Articular chondrocyte of knee joint (primary cell): ENCODE results near the gene MAST1. TPM values are rescaled to one million over a fixed set of nuclear protein-coding genes. Genes with fewer than 3 reads are reported as not detected.

Source experiments
- small RNA-seq: library from RNA; depleted of rRNA; stranded (forward); fragments of <200 nt; gene quantifications from one replicate; pipeline ENCODE3, GENCODE V24; 2012
- total RNA-seq: library from RNA; depleted of rRNA; stranded (reverse); fragments of >200 nt; gene quantifications from 2 replicates; pipeline ENCODE4 v1.2.3, GENCODE V29; 2012

MAST1 gene
- total RNA-seq = 0.11 and 0.13 TPM in 2 replicates

GRCh38 chr19:12838182-12838885 is at the start of gene MAST1:
Gene MAST1 (plus strand): TSS chr19:12838515. CDS start chr19:12838573, 58 bp downstream.

DNA sequence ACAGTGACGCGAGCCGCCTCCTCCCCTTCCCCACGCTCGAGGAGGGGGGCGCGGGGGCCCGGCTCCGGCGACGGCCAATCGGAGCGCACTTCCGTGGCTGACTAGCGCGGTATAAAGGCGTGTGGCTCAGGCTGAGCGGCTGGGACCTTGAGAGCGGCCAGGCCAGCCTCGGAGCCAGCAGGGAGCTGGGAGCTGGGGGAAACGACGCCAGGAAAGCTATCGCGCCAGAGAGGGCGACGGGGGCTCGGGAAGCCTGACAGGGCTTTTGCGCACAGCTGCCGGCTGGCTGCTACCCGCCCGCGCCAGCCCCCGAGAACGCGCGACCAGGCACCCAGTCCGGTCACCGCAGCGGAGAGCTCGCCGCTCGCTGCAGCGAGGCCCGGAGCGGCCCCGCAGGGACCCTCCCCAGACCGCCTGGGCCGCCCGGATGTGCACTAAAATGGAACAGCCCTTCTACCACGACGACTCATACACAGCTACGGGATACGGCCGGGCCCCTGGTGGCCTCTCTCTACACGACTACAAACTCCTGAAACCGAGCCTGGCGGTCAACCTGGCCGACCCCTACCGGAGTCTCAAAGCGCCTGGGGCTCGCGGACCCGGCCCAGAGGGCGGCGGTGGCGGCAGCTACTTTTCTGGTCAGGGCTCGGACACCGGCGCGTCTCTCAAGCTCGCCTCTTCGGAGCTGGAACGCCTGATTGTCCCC is 46.8 kb upstream of the MAST1 start, which contains the start of gene JUNB:
Gene JUNB (plus strand): TSS at position 142 of the 706 bp plus-strand sequence. CDS start 286 bp downstream, at position 428.

DNA sequence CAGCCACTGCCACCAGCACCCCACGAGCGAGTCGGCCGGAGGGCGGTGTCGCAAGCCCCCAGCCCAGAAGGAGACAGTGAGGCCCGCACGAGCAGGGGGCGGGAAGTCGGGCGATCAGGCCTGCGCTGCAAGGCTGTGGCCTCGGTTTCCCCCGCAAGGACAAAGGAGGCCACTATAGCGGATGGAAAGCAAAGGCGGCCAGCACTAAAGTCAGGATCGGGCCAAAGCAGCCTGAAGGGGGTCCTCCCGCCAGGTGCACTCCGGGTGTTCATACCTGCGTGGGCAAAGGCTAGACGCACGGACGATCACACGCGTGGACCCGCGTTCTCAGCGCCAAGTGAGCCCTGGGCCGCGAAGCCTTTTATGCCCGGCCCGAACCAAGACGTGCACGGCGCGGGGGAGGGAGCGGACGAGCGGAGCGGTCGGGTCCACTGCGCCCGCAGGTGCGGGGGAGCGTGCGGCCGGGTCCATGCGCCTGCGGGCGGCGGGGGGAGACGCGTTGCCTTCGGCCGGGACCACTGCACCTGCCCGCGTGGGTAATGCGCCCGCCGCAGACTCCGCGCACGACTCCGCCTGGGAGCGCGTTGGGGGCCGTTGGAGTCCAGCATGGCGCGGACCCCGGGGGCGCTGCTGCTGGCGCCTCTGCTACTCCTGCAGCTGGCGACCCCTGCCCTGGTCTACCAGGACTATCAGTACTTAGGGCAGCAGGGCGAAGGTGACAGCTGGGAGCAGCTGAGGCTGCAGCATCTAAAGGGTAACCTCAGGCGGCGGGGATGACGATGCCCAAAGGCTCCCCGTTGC is 36.6 kb upstream of the MAST1 start, which contains the start of the genes PRDX2 and THSD8:
Gene PRDX2 (minus strand): TSS at position 335 of the 801 bp plus-strand sequence. CDS start 539 bp downstream, outside the sequence.
Gene THSD8 (plus strand): TSS at position 604 of the 801 bp plus-strand sequence. CDS start 3 bp downstream, at position 607.

DNA sequence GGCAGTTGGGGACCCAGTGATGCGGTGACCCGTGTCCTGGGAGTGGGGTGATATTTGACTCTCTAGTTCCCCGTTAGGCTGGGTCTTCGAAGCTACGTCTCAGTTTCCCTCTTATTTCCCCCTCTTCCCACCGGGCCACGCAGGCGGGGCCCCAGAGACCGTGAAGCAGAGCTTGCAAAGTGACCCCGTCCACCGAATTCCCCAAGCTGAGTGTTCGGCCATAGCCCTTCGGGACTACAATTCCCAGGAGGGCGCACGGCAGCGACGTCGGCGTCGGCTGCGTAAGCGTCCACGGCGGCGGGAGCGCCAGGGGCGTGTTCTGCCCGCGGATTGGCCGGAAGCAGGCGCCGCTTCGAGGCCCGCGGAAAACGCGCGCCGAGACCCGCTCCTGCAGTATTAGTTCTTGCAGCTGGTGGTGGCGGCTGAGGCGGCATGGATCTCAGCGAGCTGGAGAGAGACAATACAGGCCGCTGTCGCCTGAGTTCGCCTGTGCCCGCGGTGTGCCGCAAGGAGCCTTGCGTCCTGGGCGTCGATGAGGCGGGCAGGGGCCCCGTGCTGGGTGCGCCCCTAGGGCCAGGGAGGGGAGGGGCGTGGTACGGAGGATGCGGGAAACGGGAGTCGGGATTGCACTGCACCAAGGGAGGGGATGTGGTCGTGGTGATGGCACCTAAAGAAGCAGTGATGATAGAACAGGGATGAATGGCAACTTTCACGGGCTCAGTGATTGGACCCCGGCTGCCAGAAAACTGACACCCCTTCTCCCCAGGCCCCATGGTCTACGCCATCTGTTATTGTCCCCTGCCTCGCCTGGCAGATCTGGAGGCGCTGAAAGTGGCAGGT is 31.9 kb upstream of the MAST1 start, which contains the start of gene RNASEH2A:
Gene RNASEH2A (plus strand): TSS at position 343 of the 840 bp plus-strand sequence. CDS start 90 bp downstream, at position 433.

DNA sequence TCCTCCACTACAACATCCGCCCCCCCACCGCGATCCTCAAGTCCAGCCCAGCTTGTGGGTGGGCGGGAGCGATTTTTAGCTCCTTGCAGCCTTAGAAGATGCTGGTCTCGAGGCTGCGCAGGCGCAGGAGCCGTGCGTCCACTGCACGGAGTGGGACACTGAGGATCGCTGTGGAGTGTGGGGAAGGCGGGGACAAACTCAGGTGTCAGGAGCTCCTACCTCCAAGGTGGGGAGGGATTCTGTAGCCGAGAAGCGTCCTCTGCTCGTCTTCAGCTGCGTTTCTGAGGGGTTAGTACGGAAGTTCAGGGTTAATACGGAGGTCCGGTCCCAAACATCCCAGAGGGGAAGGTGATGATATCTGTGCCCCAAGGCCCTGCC is 3.8 kb upstream of the MAST1 start, which contains the start of gene RTBDN:
Gene RTBDN (minus strand): TSS at position 14 of the 378 bp plus-strand sequence. CDS start 4,600 bp downstream, outside the sequence.

DNA sequence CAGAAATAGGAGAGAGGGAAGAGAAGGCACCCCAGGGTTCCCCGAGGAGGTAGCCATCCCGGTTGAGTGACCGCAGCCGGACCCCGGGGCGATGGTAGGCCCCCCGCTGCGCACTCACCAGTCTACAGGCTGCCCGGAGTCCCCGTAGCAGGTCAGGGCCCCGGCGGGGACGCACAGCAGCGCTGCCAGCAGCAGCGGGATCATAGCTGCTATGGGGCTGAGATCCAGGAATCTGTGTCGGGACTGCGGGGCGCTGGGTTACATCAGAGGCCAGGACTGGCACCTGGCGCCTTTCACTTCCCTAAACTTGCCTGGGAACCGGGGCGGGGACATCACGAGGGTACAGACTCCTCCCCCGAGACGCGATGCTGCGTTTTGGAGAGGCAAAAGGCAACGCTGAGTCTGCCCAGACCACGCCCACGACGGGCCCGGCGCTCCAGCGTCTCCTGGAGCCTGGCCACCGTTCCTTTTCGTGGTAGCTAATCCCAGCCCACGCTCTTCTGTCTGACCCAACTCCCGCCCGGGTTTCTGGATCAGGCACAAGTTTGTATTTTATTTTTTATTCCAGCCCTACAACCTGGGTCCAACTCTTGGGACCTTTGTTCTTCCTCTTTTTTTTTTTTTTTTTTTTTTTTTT is 43.0 kb downstream of the MAST1 start, which contains the start of gene DNASE2:
Gene DNASE2 (minus strand): TSS at position 278 of the 637 bp plus-strand sequence. CDS start 74 bp downstream, at position 204.

DNA sequence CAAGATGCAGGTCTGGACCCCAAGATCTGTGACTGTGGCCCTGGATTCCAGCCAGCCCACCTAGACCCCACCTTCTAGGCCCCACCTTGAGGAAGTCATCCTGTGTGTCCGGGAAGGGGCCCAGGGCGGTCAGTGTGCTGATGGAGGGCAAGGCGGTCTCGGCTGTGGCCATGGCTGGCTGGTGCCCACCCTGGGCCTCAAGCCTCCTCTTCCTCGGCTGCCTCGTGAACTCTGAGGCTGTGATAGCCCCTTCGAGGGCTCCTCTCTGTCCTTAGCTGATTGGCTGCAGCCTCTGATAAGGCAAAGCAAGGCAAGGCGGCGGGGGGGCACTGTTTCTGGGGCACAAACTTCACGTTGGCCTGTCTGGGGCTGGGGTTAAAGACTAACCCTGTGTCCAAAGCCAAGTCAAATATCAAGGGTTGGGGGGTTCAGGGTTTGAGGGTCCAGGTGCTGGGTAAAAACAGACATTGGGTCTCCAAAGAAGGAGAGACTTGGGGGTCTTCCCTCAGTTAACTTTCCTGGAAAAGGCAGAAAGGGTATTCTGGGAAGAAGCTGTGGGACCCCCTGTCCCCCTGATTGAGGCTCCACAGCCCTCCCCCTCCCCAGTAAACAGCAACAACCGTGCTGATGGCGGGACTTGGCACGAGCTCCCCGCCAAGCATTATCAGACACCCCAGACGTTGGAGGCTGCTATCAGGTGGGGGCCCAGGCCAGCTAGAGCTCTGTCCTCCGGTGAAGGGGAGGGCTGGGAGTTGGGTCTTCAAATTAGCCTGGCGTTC is 48.8 kb downstream of the MAST1 start, which contains the start of gene KLF1:
Gene KLF1 (minus strand): TSS at position 233 of the 779 bp plus-strand sequence. CDS start 61 bp downstream, at position 172.

DNA sequence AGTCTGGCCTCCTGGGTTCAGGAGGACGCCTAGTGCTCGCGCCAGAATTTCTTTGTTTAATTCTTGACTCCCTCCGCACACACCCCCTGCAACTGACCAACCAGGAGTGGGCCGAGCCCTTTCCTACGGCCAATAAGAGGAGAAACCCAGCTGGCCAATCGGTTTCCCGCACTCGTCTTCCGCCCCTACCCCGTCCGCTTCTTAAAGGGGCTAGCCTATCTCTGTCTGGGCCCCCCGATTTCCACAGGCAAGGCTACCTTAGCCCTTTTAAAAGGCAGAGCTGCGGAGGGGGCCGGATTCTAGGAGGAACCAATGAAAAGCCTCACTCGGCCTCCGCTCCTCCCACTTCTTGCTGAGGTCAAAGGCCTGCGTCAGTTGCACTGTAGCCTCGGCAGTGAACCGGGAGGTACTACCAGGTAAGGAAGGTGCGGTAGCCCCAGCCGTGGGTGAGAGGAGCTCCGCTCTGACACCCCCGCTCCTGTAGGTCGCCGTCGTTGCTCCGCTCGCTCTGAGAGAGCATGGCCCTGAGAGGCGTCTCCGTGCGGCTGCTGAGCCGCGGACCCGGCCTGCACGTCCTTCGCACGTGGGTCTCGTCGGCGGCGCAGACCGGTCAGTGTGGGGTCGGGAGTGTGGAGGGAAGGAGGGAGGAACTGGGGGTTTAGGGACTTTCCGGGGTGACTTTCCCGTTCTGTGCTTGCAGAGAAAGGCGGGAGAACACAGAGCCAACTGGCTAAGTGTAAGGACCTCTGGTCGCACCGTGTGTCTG is 52.7 kb downstream of the MAST1 start, which contains the start of gene GCDH:
Gene GCDH (plus strand): TSS at position 374 of the 766 bp plus-strand sequence. CDS start 145 bp downstream, at position 519.

Small RNA genes lying within 50 kb of the gene (small RNA-seq; reads per million reads assigned to genes)
- gene MIR5695 = 0.76 reads per million, percentile 29 among the genes with 10 or more reads in this experiment
- gene MIR6794 = not detected

Other genes starting within 250 kb of the MAST1 start
- gene ZNF490, start 227.7 kb upstream of the MAST1 start, total RNA-seq = 10.7 and 14.8 TPM in 2 replicates
- 19.7 and 26.6 TPM in 2 replicates for gene ZNF791, start 227.6 kb upstream of the MAST1 start, total RNA-seq
- 35.5 and 40.5 TPM in 2 replicates for gene MAN2B1, start 171.8 kb upstream of the MAST1 start, total RNA-seq
- gene WDR83, start 171.7 kb upstream of the MAST1 start, total RNA-seq = 6.5 and 6.7 TPM in 2 replicates
- gene DHPS, start 156.6 kb upstream of the MAST1 start, total RNA-seq = 31.4 and 38.3 TPM in 2 replicates
- not detected in 2 replicates for gene GNG14, start 150.5 kb upstream of the MAST1 start, total RNA-seq
- 4.8 and 9.8 TPM in 2 replicates for gene FBXW9, start 141.9 kb upstream of the MAST1 start, total RNA-seq
- gene TNPO2, start 114.6 kb upstream of the MAST1 start, total RNA-seq = 40.3 and 44.4 TPM in 2 replicates
- 122 and 133 TPM in 2 replicates for gene TRIR, start 103.8 kb upstream of the MAST1 start, total RNA-seq
- gene GET3, start 101.0 kb upstream of the MAST1 start, total RNA-seq = 75.5 and 78.6 TPM in 2 replicates
- gene BEST2, start 86.7 kb upstream of the MAST1 start, total RNA-seq = not detected in 2 replicates
- 17.4 and 17.8 TPM in 2 replicates for gene HOOK2, start 63.0 kb upstream of the MAST1 start, total RNA-seq
- gene JUNB, start 47.0 kb upstream of the MAST1 start, total RNA-seq = 137 and 196 TPM in 2 replicates
- 169 and 213 TPM in 2 replicates for gene PRDX2, start 36.7 kb upstream of the MAST1 start, total RNA-seq
- not detected in 2 replicates for gene THSD8, start 36.4 kb upstream of the MAST1 start, total RNA-seq
- gene RNASEH2A, start 31.9 kb upstream of the MAST1 start, total RNA-seq = 13.2 and 14.3 TPM in 2 replicates
- not detected in 2 replicates for gene RTBDN, start 3.9 kb upstream of the MAST1 start, total RNA-seq
- gene DNASE2, start 42.9 kb downstream of the MAST1 start, total RNA-seq = 33.2 and 36.1 TPM in 2 replicates
- gene KLF1, start 48.7 kb downstream of the MAST1 start, total RNA-seq = not detected in 2 replicates
- gene GCDH, start 52.6 kb downstream of the MAST1 start, total RNA-seq = 21.2 and 26.3 TPM in 2 replicates
- gene SYCE2, start 80.8 kb downstream of the MAST1 start, total RNA-seq = 0.22 TPM in 1 of 2 replicates, not detected in the other
- gene FARSA, start 95.2 kb downstream of the MAST1 start, total RNA-seq = 28.4 and 31.1 TPM in 2 replicates
- 2,132 and 2,659 TPM in 2 replicates for gene CALR, start 100.1 kb downstream of the MAST1 start, total RNA-seq
- 49.3 and 58.9 TPM in 2 replicates for gene RAD23A, start 107.3 kb downstream of the MAST1 start, total RNA-seq
- gene GADD45GIP1, start 118.7 kb downstream of the MAST1 start, total RNA-seq = 23.0 and 23.5 TPM in 2 replicates
- 0.11 TPM in 1 of 2 replicates, not detected in the other for gene DAND5, start 131.1 kb downstream of the MAST1 start, total RNA-seq
- 137 and 150 TPM in 2 replicates for gene NFIX, start 157.0 kb downstream of the MAST1 start, total RNA-seq